Stimulated activated CD4-positive, alpha-beta T cell treated with anti-CD3 and anti-CD28 coated beads, Interleukin-4, amount 100 ng/mL, for 4 hours (primary cell): ENCODE measurements around the gene MGAM2.
"Not testable (repeated sequence)": the region's sequence is repeated elsewhere in the genome, so short reads cannot be mapped to it uniquely, and the experiment has no call there.

Source experiments
- DNase-seq, 2 experiments: peaks; one replicate each; pipeline ENCODE4 v3.0.0-alpha.2; 2020

The MGAM2 gene

GRCh38 chr7:142111499-142111898 is at the start of gene MGAM2:
MGAM2 (plus strand) TSS chr7:142111718; CDS start chr7:142116874, 5,156 bp downstream.
- DNase-seq: no peak

- no peak for DNase-seq
These were observed 47.7 kb upstream of the MGAM2 start for GRCh38 chr7:142063551-142064442.

GRCh38 chr7:142066536-142066935 is 45.0 kb upstream of the MGAM2 start:
- DNase-seq: no peak

- no peak for DNase-seq
These were observed 33.8 kb upstream of the MGAM2 start for GRCh38 chr7:142077762-142078161.

GRCh38 chr7:142083605-142084004 is 27.9 kb upstream of the MGAM2 start:
- DNase-seq: no peak

- DNase-seq: no peak
These were observed 26.1 kb upstream of the MGAM2 start for GRCh38 chr7:142085428-142085827.

- DNase-seq: no peak
These were observed 23.4 kb upstream of the MGAM2 start for GRCh38 chr7:142088022-142088714.

GRCh38 chr7:142089035-142089434 is 22.5 kb upstream of the MGAM2 start:
- no peak for DNase-seq

- no peak for DNase-seq
These were observed 19.6 kb upstream of the MGAM2 start for GRCh38 chr7:142091961-142092360.

GRCh38 chr7:142094861-142095260 is 16.7 kb upstream of the MGAM2 start:
- DNase-seq: no peak

- DNase-seq: no peak
These were observed 13.9 kb upstream of the MGAM2 start for GRCh38 chr7:142097571-142097970.

- no peak for DNase-seq
These were observed 13.5 kb upstream of the MGAM2 start for GRCh38 chr7:142098004-142098403.

- not testable (repeated sequence) for DNase-seq
These were observed 12.2 kb upstream of the MGAM2 start for GRCh38 chr7:142099347-142099746.

GRCh38 chr7:142100634-142101033 is 10.9 kb upstream of the MGAM2 start:
- no peak for DNase-seq

- not testable (repeated sequence) for DNase-seq
These were observed 9.7 kb upstream of the MGAM2 start for GRCh38 chr7:142101794-142102193.

- no peak for DNase-seq
These were observed 6.7 kb upstream of the MGAM2 start for GRCh38 chr7:142104550-142105527.

GRCh38 chr7:142108728-142109505 is 2.6 kb upstream of the MGAM2 start:
- no peak for DNase-seq

- DNase-seq: no peak
These were observed 1.4 kb upstream of the MGAM2 start for GRCh38 chr7:142110098-142110497.

- no peak for DNase-seq
These were observed 880 bp upstream of the MGAM2 start for GRCh38 chr7:142110638-142111037.

GRCh38 chr7:142112086-142112485 is 568 bp downstream of the MGAM2 start:
- DNase-seq: no peak

GRCh38 chr7:142114207-142114606 is 2.7 kb downstream of the MGAM2 start:
- DNase-seq: no peak

GRCh38 chr7:142120524-142120923 is 9.0 kb downstream of the MGAM2 start:
- no peak for DNase-seq
